ENCODE data around the gene HOXA9. TPM values are rescaled to one million over a fixed set of nuclear protein-coding genes. Genes with fewer than 3 reads are reported as not detected.

Gene HOXA9
- polyA plus RNA-seq, 2 of the 4 experiments (the other 2 are of a cell fraction), result 1.4 TPM

DNA sequence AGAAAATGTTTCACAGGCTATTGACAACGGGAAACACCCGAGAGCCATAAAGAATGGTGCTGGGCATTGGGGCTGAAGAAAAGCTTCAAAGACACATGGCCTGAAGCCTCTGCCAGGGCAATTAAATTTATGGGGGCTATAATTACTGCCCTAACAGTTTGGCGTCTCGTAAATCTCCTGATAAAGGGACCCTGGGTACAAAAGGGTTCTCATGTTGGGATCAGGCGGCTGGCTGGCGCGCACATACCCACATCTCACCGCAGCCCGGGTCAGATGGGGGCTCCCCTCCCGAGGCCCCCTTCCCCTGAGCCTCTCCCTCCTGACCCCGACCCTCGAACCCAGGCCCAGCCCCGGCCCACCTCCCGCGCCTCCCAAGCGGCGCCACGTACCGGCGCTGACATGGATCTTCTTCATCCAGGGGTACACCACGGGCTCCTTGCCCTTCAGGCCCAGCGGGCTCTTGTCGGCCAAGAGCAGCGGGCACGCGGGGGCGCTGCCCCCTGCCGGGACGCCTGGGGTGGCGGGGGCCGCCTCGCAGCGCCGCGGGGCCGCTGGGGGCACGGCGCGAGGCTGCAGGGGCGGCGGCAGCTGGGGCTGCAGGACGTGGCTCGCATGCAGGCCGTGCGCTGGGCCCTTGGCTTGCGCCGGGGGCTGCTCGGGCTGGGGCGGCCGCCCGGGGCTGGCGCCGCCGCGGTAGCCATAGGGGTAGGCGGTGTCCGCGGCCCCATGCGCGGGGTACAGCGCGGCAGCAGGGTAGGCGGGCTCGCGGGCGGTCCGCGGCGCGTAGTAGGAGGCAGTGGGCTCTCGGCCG lies 35.4 kb downstream of the HOXA9 start:
- peak; percentile 26 to 74 for ATAC-seq
- H3K9me3 ChIP-seq, result no peaks in the 10 kb centered on the region
- WGBS (ENCODE audit: missing lambda C conversion rate), result 78% methylated on average over 42 of the region's 72 CpGs
- ChIA-PET POLR2A (interaction anchor here (0.7 to 2.2 kb wide), 5 partner anchors 7 to 265 kb away, joined by 3 to 13 read pairs (median 6); partner anchors contain the start of gene SKAP2), CTCF (interaction anchor here (0.7 to 3.8 kb wide), 7 partner anchors 8 to 450 kb away, joined by 3 to 22 read pairs (median 3); partner anchors contain the start of gene HOXA5)
- peaks cover 23% of the 10 kb centered on the region for H3K4me1 ChIP-seq
- TF ChIP-seq MAZ (IDR thresholded peaks at IDR 0.05; ENCODE audit: borderline replicate concordance, low read depth, low read length) (no peak), GATA3 (IDR thresholded peaks at IDR 0.05; ENCODE audit: borderline replicate concordance) (no peak), FOSB (CRISPR knock-in tag; IDR thresholded peaks at IDR 0.05) (no peak), ZC3H11A (IDR thresholded peaks at IDR 0.05) (no peak), SMC3 (IDR thresholded peaks at IDR 0.05) (0 out of 3 replicates have a peak, but pooled peaks have one; percentile 15)
- TF ChIP-seq, protein P1, sequence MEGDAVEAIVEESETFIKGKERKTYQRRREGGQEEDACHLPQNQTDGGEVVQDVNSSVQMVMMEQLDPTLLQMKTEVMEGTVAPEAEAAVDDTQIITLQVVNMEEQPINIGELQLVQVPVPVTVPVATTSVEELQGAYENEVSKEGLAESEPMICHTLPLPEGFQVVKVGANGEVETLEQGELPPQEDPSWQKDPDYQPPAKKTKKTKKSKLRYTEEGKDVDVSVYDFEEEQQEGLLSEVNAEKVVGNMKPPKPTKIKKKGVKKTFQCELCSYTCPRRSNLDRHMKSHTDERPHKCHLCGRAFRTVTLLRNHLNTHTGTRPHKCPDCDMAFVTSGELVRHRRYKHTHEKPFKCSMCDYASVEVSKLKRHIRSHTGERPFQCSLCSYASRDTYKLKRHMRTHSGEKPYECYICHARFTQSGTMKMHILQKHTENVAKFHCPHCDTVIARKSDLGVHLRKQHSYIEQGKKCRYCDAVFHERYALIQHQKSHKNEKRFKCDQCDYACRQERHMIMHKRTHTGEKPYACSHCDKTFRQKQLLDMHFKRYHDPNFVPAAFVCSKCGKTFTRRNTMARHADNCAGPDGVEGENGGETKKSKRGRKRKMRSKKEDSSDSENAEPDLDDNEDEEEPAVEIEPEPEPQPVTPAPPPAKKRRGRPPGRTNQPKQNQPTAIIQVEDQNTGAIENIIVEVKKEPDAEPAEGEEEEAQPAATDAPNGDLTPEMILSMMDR (IDR thresholded peaks at IDR 0.05), result peak; percentile 31
- H3K27ac ChIP-seq, result peak overlapping the region; percentile 82 to 95
- peak overlapping the region; percentile 54 for H3K4me3 ChIP-seq
- no peak for DNase-seq (ENCODE audit: low read depth in 1 of 2, low spot score in 1 of 2)
- FAIRE-seq, result no peak
- peak overlapping the region; percentile 63 for H3K4me2 ChIP-seq

- WGBS (ENCODE audit: missing lambda C conversion rate), result 89% methylated on average over 28 of the region's 28 CpGs
- DNase-seq (ENCODE audit: low read depth in 1 of 2, low spot score in 1 of 2) (no peak), ATAC-seq (no peak), FAIRE-seq (no peak)
- H3K4me2 ChIP-seq, result peak overlapping the region; percentile 63
- no peaks in the 10 kb centered on the region for H3K9me3 ChIP-seq
- peak overlapping the region in 1 of 2 experiments; percentile 95; a peak in 4 of 6 replicates for H3K27ac ChIP-seq
- peaks cover 14% of the 10 kb centered on the region; the same call in 2 of the 3 replicates for H3K4me1 ChIP-seq
- TF ChIP-seq RNF2 (IDR thresholded peaks at IDR 0.05; ENCODE audit: borderline replicate concordance, low read depth) (no peak), CBX2 (IDR thresholded peaks at IDR 0.05; ENCODE audit: borderline replicate concordance, low read depth) (no peak), NR3C1 (IDR thresholded peaks at IDR 0.05) (no peak), EHMT2 (IDR thresholded peaks at IDR 0.05; ENCODE audit: low read depth) (no peak), RARB (CRISPR knock-in tag; IDR thresholded peaks at IDR 0.05) (no peak), TP53 (CRISPR knock-in tag; IDR thresholded peaks at IDR 0.05) (no peak), HEYL (CRISPR knock-in tag; IDR thresholded peaks at IDR 0.05) (no peak), EP300 (IDR thresholded peaks at IDR 0.05) (no peak), SREBF2 (IDR thresholded peaks at IDR 0.05) (no peak), ZNF302 (CRISPR knock-in tag; IDR thresholded peaks at IDR 0.05) (no peak), EHF (CRISPR knock-in tag; IDR thresholded peaks at IDR 0.05) (no peak), PBX3 (IDR thresholded peaks at IDR 0.05) (no peak)
- TF ChIP-seq, protein P2, sequence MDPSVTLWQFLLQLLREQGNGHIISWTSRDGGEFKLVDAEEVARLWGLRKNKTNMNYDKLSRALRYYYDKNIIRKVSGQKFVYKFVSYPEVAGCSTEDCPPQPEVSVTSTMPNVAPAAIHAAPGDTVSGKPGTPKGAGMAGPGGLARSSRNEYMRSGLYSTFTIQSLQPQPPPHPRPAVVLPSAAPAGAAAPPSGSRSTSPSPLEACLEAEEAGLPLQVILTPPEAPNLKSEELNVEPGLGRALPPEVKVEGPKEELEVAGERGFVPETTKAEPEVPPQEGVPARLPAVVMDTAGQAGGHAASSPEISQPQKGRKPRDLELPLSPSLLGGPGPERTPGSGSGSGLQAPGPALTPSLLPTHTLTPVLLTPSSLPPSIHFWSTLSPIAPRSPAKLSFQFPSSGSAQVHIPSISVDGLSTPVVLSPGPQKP (IDR thresholded peaks at IDR 0.05; ENCODE audit: low read depth, low read length), result no peak
- TF ChIP-seq, protein P3, sequence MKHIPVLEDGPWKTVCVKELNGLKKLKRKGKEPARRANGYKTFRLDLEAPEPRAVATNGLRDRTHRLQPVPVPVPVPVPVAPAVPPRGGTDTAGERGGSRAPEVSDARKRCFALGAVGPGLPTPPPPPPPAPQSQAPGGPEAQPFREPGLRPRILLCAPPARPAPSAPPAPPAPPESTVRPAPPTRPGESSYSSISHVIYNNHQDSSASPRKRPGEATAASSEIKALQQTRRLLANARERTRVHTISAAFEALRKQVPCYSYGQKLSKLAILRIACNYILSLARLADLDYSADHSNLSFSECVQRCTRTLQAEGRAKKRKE (CRISPR knock-in tag; IDR thresholded peaks at IDR 0.05; ENCODE audit: low read depth), result no peak
- POLR2A ChIA-PET, result no interaction called here
- CTCF ChIA-PET, result interaction anchor here (1.0 to 3.8 kb wide), 4 partner anchors 9 to 1236 kb away, joined by 3 to 22 read pairs (median 4); partner anchors contain the start of gene HOXA5
- peak overlapping the region; percentile 54; the same call in 1 of the 3 replicates for H3K4me3 ChIP-seq
Observed at GRCh38 chr7:27128776-27129728, 36.3 kb downstream of the HOXA9 start.

Data from A549 (cell line).